Stomach smooth muscle (tissue), 2 donors: ENCODE measurements around the gene TEDDM1.

ENCODE experiments used
- H3K27ac ChIP-seq: one replicate; pipeline ENCODE4 v1.7.0; 2013; ENCODE audit warnings: mild to moderate bottlenecking, low read length, inconsistent platforms
- H3K27me3 ChIP-seq, 2 donors: one replicate each; pipeline ENCODE4 v1.7.0; 2013; ENCODE audit warnings: low read length in 2 of 2; ENCODE audit not compliant: insufficient read depth in 2 of 2, control insufficient read depth in 1 of 2
- H3K36me3 ChIP-seq, 2 donors: one replicate each; pipeline ENCODE4 v1.7.0; 2013; ENCODE audit warnings: low read length in 2 of 2; ENCODE audit not compliant: control insufficient read depth in 2 of 2, insufficient read depth in 2 of 2
- H3K4me1 ChIP-seq: one replicate; pipeline ENCODE4 v1.7.0; 2013; ENCODE audit warnings: low read length; ENCODE audit not compliant: control insufficient read depth, insufficient read depth
- H3K4me3 ChIP-seq, 2 donors: one replicate each; pipeline ENCODE4 v1.7.0; 2013; ENCODE audit warnings: low read length in 2 of 2
- H3K9ac ChIP-seq, 2 donors: one replicate each; pipeline ENCODE4 v1.7.0; 2013; ENCODE audit warnings: low read length in 2 of 2, mild to moderate bottlenecking in 1 of 2
- H3K9me3 ChIP-seq, 2 donors: one replicate each; pipeline ENCODE4 v1.7.0; 2013; ENCODE audit warnings: low read length in 2 of 2; ENCODE audit not compliant: control insufficient read depth in 2 of 2
- donor health status: healthy.
- donor health status: Pancreatic carcinoma.

The TEDDM1 gene

DNA sequence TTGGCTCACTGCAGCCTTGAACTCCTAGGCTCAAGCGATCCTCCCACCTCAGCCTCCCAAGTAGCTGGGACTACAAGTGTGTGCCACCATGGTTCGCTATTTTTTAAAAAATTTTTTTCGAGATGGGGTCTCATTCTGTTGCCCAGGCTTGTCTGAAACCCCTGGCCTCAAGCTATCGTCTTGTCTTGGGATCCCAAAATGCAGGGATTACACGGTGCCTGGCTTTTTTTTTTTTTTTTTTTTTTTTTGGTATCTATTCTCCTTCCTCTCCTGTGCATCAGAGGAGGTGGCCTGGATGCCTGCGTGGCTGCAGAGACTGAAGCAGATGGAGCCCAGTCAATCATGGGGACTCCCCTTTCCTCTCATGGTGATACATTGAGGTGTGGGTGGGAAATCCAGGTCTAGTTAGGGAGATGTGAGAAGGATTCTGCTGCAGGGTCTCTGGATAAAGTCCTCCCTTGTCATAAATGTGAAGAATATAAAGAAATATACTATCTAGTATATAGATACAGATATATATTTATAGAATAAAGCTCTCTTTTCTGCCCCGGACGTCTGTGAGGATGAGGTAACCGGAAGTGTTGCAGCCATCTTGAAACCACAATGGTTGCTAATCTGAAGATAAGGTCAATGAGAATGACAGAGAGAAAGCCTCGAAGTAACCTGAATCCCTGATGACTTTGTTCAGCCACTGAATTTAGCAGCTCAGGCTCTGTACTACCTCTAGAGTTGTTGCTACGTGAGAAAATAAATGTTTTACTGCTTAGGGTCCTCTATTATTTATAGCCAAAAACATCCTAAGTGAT is 30.0 kb upstream of the TEDDM1 start:
- H3K4me3 ChIP-seq, result no peak overlapping the region
- H3K9me3 ChIP-seq, result no peaks in the 10 kb centered on the region
- H3K27me3 ChIP-seq, result no peaks in the 10 kb centered on the region
- no peak overlapping the region for H3K27ac ChIP-seq
- H3K36me3 ChIP-seq, result no peaks in the 10 kb centered on the region
- no peak overlapping the region for H3K9ac ChIP-seq
- H3K4me1 ChIP-seq, result no peaks in the 10 kb centered on the region

GRCh38 chr1:182428043-182428442 is 27.6 kb upstream of the TEDDM1 start:
- Histone ChIP-seq H3K9me3 (no peaks in the 10 kb centered on the region), H3K4me3 (no peak overlapping the region), H3K27ac (no peak overlapping the region), H3K4me1 (no peaks in the 10 kb centered on the region), H3K9ac (no peak overlapping the region), H3K27me3 (no peaks in the 10 kb centered on the region), H3K36me3 (no peaks in the 10 kb centered on the region)

- no peaks in the 10 kb centered on the region for H3K36me3 ChIP-seq
- H3K27me3 ChIP-seq, result no peaks in the 10 kb centered on the region
- no peak overlapping the region for H3K27ac ChIP-seq
- no peaks in the 10 kb centered on the region for H3K9me3 ChIP-seq
- no peak overlapping the region for H3K4me3 ChIP-seq
- no peak overlapping the region for H3K9ac ChIP-seq
- no peaks in the 10 kb centered on the region for H3K4me1 ChIP-seq
These were observed 26.3 kb upstream of the TEDDM1 start for GRCh38 chr1:182426442-182427430.

DNA sequence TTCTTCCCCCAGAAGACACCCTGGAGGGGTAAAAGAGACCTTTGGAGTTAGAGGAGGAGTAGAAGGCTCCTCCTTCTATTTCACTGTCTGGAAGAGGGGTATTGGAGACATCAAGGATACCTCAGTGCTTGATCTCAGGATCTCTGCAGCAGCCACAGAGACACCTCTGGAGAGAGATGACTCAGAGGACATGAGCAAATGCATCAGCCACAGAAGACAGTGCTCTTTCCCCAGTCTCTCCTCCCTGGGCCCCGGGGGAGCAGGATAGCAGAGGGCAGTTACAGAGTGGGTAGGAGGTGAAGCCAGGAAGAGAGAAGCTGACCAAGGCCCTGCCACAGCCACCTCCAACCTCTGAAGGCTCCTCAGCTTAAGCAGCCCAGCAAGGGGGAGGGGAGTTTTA is 15.3 kb upstream of the TEDDM1 start:
- Histone ChIP-seq H3K4me3 (no peak overlapping the region), H3K9ac (no peak overlapping the region), H3K9me3 (no peaks in the 10 kb centered on the region), H3K4me1 (no peaks in the 10 kb centered on the region), H3K27ac (no peak overlapping the region), H3K36me3 (no peaks in the 10 kb centered on the region), H3K27me3 (peaks cover 0 to 2% of the 10 kb centered on the region in 2 donors)

DNA sequence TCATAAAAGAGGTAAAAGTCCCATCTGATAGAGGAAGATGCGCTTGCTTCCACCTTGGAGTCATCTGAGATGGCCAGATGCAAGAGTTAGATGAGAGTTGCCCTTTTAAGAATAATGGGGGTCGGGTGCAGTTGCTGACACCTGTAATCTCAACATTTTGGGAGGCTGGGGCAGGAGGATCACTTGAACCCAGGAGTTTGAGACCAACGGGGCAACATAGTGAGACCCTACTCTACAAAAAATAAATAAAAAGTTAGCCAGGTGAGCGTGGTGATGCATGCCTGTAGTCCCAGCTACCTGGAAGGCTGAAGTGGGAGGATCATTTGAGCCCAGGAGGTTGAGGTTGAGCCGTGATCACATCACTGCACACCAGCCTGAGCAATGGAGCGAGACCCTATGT is 13.5 kb upstream of the TEDDM1 start:
- Histone ChIP-seq H3K27ac (no peak overlapping the region), H3K4me1 (peaks cover 3% of the 10 kb centered on the region), H3K36me3 (no peaks in the 10 kb centered on the region), H3K9ac (no peak overlapping the region), H3K27me3 (peaks cover 0 to 2% of the 10 kb centered on the region in 2 donors), H3K4me3 (no peak overlapping the region), H3K9me3 (no peaks in the 10 kb centered on the region)

- H3K27me3 ChIP-seq, result peaks cover 0 to 2% of the 10 kb centered on the region in 2 donors
- H3K4me1 ChIP-seq, result peaks cover 3% of the 10 kb centered on the region
- H3K27ac ChIP-seq, result no peak overlapping the region
- no peak overlapping the region for H3K4me3 ChIP-seq
- H3K9ac ChIP-seq, result no peak overlapping the region
- no peaks in the 10 kb centered on the region for H3K36me3 ChIP-seq
- no peaks in the 10 kb centered on the region for H3K9me3 ChIP-seq
These were observed 13.0 kb upstream of the TEDDM1 start for GRCh38 chr1:182413486-182413885.

DNA sequence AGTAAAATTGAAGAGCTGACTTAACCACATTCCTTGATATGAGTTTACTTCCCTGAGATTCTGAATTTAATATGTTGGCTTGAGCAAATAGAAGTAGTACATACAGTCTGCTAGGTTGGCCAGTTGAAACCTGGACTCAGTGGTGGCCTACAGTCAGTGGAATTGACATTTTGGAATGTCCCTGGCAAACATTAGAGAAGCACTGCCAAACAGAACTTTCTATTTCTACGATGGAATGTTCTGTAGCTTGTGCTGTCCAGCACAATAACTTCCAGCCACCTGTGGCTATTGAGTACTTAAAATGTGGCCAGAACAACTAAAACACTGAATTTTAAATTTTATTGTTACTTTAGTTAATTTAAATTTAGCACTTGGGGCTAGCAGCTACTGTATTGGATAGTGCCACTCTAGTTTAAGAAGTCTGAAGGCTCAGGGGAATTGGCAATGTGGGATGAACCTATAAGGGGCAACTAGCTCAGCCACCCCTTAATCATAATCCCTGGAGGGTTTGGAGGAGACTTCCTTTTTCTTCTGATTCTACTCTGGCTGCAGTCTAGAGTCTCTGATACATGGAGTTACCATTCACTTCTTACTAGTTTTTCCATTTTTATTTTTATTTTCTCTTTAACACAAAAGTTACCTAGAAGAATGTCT is 10.3 kb upstream of the TEDDM1 start:
- Histone ChIP-seq H3K27ac (no peak overlapping the region), H3K4me1 (peaks cover 3% of the 10 kb centered on the region), H3K27me3 (peaks cover 0 to 8% of the 10 kb centered on the region in 2 donors), H3K9ac (no peak overlapping the region), H3K9me3 (no peaks in the 10 kb centered on the region), H3K36me3 (no peaks in the 10 kb centered on the region), H3K4me3 (no peak overlapping the region)

DNA sequence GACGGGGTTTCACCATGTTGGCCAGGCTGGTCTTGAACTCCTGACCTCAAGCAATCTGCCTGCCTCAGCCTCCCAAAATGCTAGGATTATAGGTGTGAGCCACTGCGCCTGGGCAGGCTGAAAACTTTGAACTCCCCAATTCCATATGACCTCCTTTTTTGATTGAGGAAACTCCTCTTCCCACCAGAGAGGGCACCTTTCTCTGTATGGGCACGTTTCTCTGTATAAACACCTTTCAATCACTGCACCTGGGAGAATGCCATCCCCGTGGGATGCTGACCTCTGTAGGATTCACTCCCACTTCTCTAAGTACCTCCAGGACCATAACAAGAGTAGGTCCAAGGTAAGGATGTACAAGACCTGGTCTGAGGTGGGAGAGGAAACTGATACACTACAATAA is 9.7 kb upstream of the TEDDM1 start:
- peaks cover 0 to 5% of the 10 kb centered on the region in 2 donors for H3K27me3 ChIP-seq
- H3K27ac ChIP-seq, result no peak overlapping the region
- H3K9ac ChIP-seq, result no peak overlapping the region

GRCh38 chr1:182408435-182409075 is 8.1 kb upstream of the TEDDM1 start:
- Histone ChIP-seq H3K4me3 (no peak overlapping the region), H3K27me3 (peaks cover 0 to 5% of the 10 kb centered on the region in 2 donors), H3K9ac (no peak overlapping the region), H3K4me1 (peaks cover 3% of the 10 kb centered on the region), H3K36me3 (no peaks in the 10 kb centered on the region), H3K9me3 (peaks cover 0 to 4% of the 10 kb centered on the region in 2 donors), H3K27ac (no peak overlapping the region)

More for the DNA sequence above, 9.7 kb upstream of the TEDDM1 start:
- H3K9me3 ChIP-seq, result peaks cover 0 to 4% of the 10 kb centered on the region in 2 donors
- no peak overlapping the region for H3K4me3 ChIP-seq
- H3K36me3 ChIP-seq, result no peaks in the 10 kb centered on the region
- H3K4me1 ChIP-seq, result peaks cover 3% of the 10 kb centered on the region

DNA sequence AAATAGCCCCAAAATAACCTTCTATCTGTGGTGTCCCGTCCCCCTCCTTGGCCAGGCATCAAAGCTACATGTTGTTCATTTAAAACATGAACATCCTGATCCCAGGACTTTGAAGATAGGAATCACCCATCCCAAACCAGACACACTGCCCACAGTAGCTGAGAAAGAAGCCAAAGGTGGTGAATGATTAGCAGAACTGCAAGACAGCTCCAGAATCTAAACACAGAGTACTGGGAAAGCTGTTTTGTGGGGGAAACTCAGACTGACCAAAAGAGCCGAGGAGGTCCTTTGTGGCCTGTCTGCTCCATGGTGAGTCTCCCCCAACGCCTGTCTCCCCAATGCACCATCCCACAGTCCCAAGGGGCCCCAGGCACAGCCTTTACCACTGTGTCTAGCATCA is 7.3 kb upstream of the TEDDM1 start:
- Histone ChIP-seq H3K9me3 (peaks cover 0 to 4% of the 10 kb centered on the region in 2 donors), H3K9ac (no peak overlapping the region), H3K4me3 (no peak overlapping the region), H3K27me3 (peaks cover 0 to 5% of the 10 kb centered on the region in 2 donors), H3K27ac (no peak overlapping the region), H3K36me3 (no peaks in the 10 kb centered on the region), H3K4me1 (peaks cover 3% of the 10 kb centered on the region)
